Endodermal cell (in vitro differentiated cells): ENCODE results near the gene MTHFD1L. TPM values are rescaled to one million over a fixed set of nuclear protein-coding genes. Genes with fewer than 3 reads are reported as not detected.

Experiments used
- DNase-seq: peaks from one replicate; pipeline ENCODE4 v3.0.0-alpha.2; 2017
- H3K27ac ChIP-seq: 2 replicates; pipeline ENCODE4 v1.5.1; 2013; ENCODE audit warnings: mild to moderate bottlenecking, low read depth, low read length, moderate library complexity
- H3K27me3 ChIP-seq: 2 replicates; pipeline ENCODE4 v1.6.1; 2013; ENCODE audit warnings: mild to moderate bottlenecking, low read length, moderate library complexity; ENCODE audit not compliant: insufficient read depth, control insufficient read depth, poor library complexity, severe bottlenecking
- H3K36me3 ChIP-seq: 2 replicates; pipeline ENCODE4 v1.7.0; 2013; ENCODE audit warnings: mild to moderate bottlenecking, low read length, moderate library complexity; ENCODE audit not compliant: control insufficient read depth, insufficient read depth
- H3K4me1 ChIP-seq: one replicate; pipeline ENCODE4 v1.7.0; 2013; ENCODE audit warnings: low read length; ENCODE audit not compliant: control insufficient read depth, insufficient read depth
- H3K4me3 ChIP-seq: 2 replicates; pipeline ENCODE4 v1.5.1; 2013; ENCODE audit warnings: mild to moderate bottlenecking, low read length, moderate library complexity
- H3K9ac ChIP-seq: 2 replicates; pipeline ENCODE4 v1.6.1; 2013; ENCODE audit warnings: mild to moderate bottlenecking, low read length, moderate library complexity; ENCODE audit not compliant: poor library complexity, severe bottlenecking; ENCODE audit errors: extremely low read depth
- H3K9me3 ChIP-seq: 2 replicates; pipeline ENCODE4 v1.6.1; 2013; ENCODE audit warnings: mild to moderate bottlenecking, low read length, moderate library complexity; ENCODE audit not compliant: control insufficient read depth
- H3K27ac Mint-ChIP-seq: 2 replicates; pipeline ENCODE4 v1.8.0; 2020; ENCODE audit warnings: mixed read lengths
- H3K27me3 Mint-ChIP-seq: 2 replicates; pipeline ENCODE4 v1.8.0; 2021; ENCODE audit warnings: mild to moderate bottlenecking, mixed read lengths; ENCODE audit not compliant: insufficient read depth
- H3K36me3 Mint-ChIP-seq: 2 replicates; pipeline ENCODE4 v1.8.0; 2020; ENCODE audit warnings: low read depth, mixed read lengths
- H3K4me1 Mint-ChIP-seq: 2 replicates; pipeline ENCODE4 v1.8.0; 2020; ENCODE audit warnings: mixed read lengths
- H3K4me3 Mint-ChIP-seq: 2 replicates; pipeline ENCODE4 v1.8.0; 2020; ENCODE audit warnings: mild to moderate bottlenecking, moderate library complexity, mixed read lengths
- H3K9me3 Mint-ChIP-seq: 2 replicates; pipeline ENCODE4 v1.8.0; 2020; ENCODE audit warnings: mild to moderate bottlenecking, mixed read lengths
- WGBS, 2 experiments: methylation state at CpG; one replicate each; pipeline versions ENCODE4 v1.1.5 to v1.1.7; 2013; ENCODE audit warnings: missing lambda C conversion rate in 2 of 2, mixed read lengths in 1 of 2; ENCODE audit not compliant: insufficient coverage in 1 of 2, insufficient read length in 1 of 2; 5-methylcytosine and 5-hydroxymethylcytosine counted together
- total RNA-seq, 2 donors: library from RNA; stranded (reverse); fragmentation: NEBNext Ultra II Directional in 1 of 2; extraction: Animal tissue kit (Norgen Biotek cat#: 25700) in 1 of 2; gene quantifications; 2 replicates in 1 of 2; 3 replicates in 1 of 2; pipeline ENCODE4 v1.2.1, GENCODE V29; 2021
- TF ChIP-seq, protein P1 (sequence below): fragments of 200-600 bp; sonication (generic); conservative IDR thresholded peaks from 2 replicates; pipeline ENCODE4 v1.5.0; 2021; ENCODE audit warnings: antibody characterized with exemption, mild to moderate bottlenecking

Gene MTHFD1L
- total RNA-seq, 2 donors from 2014 or later, result 70.2 to 72.6 TPM

DNA sequence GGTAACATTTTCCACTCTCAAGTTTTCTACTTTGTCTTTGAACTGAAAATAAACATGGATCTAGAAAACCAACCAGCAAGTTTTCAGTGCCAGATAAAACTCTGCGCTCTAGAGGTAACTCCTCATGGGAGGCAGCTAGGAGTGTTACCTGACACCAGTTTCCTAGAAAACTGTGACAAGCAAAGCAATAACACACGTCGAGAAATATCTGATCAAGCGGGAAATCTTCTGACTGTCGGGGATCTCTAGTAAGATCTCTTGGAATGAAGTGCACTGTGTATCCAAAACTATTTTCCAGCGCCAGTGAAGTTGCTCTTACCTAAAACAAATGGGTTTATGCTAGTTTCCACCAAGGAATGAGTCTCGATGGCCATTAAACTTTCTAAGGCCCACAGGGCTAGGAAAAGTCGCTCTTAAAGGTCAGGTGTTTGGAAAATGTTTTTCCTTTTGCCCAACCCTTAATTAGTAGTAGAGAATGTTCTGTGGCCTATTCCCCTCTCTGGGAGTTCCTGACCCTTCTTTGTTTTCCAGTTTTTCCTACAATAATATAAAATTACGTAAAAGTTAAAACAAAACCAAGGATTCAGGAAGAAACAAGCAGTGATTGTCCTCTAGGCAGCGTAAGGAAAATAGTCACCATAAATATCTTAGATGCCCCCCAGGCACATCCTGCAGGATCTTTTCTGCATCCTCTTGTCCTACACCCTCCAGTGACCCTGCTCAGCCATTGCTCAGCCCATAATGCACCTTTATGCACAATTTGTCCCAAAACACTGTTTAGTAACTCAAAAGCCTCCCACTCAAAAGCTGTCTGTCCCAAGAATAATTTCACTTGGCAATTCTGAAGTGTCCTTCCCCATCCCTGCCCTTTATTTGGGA lies 236.6 kb downstream of the MTHFD1L start:
- Mint-ChIP-seq H3K4me1 (peaks cover 4% of the 10 kb centered on the region), H3K36me3 (peaks cover 30% of the 10 kb centered on the region), H3K27ac (peak overlapping the region; percentile 40), H3K4me3 (no peak overlapping the region), H3K9me3 (no peaks in the 10 kb centered on the region), H3K27me3 (no peaks in the 10 kb centered on the region)
- DNase-seq, result no peak
- Histone ChIP-seq H3K9me3 (peaks cover 4% of the 10 kb centered on the region), H3K9ac (no peak overlapping the region), H3K27me3 (no peaks in the 10 kb centered on the region), H3K4me1 (no peaks in the 10 kb centered on the region), H3K4me3 (no peak overlapping the region), H3K27ac (no peak overlapping the region), H3K36me3 (peaks cover 30% of the 10 kb centered on the region)
- 90 to 94% methylated on average over 8 to 10 of the region's 10 CpGs for WGBS, 2 experiments
- TF ChIP-seq, protein P1, sequence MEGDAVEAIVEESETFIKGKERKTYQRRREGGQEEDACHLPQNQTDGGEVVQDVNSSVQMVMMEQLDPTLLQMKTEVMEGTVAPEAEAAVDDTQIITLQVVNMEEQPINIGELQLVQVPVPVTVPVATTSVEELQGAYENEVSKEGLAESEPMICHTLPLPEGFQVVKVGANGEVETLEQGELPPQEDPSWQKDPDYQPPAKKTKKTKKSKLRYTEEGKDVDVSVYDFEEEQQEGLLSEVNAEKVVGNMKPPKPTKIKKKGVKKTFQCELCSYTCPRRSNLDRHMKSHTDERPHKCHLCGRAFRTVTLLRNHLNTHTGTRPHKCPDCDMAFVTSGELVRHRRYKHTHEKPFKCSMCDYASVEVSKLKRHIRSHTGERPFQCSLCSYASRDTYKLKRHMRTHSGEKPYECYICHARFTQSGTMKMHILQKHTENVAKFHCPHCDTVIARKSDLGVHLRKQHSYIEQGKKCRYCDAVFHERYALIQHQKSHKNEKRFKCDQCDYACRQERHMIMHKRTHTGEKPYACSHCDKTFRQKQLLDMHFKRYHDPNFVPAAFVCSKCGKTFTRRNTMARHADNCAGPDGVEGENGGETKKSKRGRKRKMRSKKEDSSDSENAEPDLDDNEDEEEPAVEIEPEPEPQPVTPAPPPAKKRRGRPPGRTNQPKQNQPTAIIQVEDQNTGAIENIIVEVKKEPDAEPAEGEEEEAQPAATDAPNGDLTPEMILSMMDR, result no peak

DNA sequence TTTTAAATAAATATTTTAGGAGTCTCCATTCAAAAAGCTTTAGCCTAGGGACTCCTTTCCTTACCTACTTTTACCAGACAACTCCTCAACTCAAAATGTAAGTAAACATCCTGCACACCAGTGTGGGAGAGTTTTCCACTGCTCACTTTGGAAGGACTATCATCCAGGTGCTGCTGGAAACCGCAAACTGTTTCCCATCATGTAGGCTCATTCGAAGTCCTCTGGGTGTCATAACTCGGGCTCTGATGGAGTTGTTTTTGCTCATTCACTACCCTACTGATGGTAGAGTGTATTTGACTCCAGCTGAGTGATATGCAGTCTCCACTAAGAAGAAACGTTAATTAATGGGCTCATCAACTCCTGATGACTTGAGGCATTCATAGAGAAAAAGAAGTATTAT lies 237.8 kb downstream of the MTHFD1L start:
- H3K4me3 ChIP-seq, result no peak overlapping the region
- H3K9ac ChIP-seq, result no peak overlapping the region
- no peaks in the 10 kb centered on the region for H3K9me3 ChIP-seq
- WGBS, 2 experiments, result 90 to 91% methylated on average over 3 to 4 of the region's 4 CpGs
- Mint-ChIP-seq H3K4me3 (no peak overlapping the region), H3K27ac (no peak overlapping the region), H3K36me3 (peaks cover 24% of the 10 kb centered on the region), H3K4me1 (peaks cover 11% of the 10 kb centered on the region), H3K9me3 (no peaks in the 10 kb centered on the region), H3K27me3 (no peaks in the 10 kb centered on the region)
- no peak for DNase-seq
- H3K27me3 ChIP-seq, result no peaks in the 10 kb centered on the region
- H3K36me3 ChIP-seq, result peaks cover 23% of the 10 kb centered on the region
- TF ChIP-seq, protein P1, result no peak
- H3K4me1 ChIP-seq, result no peaks in the 10 kb centered on the region
- no peak overlapping the region for H3K27ac ChIP-seq

DNA sequence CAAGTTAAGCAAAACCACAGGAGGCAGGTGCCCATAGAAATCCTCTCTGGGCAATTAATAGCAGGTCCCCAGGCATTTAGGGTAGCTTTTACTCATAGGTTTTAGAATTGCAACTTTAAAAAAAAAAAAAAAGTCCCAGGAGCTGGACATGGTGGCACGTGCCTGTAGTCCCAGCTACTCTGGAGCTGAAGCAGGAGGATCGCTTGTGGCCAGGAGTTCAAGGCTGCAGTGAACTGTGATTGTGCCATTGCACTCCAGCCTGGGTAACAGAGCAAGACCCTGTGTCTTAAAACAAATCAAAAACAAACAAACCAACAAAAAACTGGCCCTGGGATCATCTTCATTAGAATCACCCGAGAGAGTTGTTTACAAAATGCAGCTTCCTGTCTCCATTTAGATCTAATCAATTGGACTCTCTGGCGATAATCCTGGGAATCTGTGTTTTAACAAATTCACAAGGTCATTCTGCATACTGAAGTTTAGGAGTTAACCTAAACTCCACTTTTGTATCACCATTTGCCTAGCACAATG lies 242.5 kb downstream of the MTHFD1L start:
- Histone ChIP-seq H3K9ac (no peak overlapping the region), H3K4me3 (no peak overlapping the region), H3K9me3 (no peaks in the 10 kb centered on the region), H3K27ac (no peak overlapping the region), H3K36me3 (peaks cover 6% of the 10 kb centered on the region), H3K27me3 (no peaks in the 10 kb centered on the region), H3K4me1 (no peaks in the 10 kb centered on the region)
- Mint-ChIP-seq H3K36me3 (peaks cover 3% of the 10 kb centered on the region), H3K4me1 (peaks cover 9% of the 10 kb centered on the region), H3K9me3 (no peaks in the 10 kb centered on the region), H3K4me3 (no peak overlapping the region), H3K27me3 (no peaks in the 10 kb centered on the region), H3K27ac (no peak overlapping the region)
- DNase-seq, result no peak
- 91 to 92% methylated on average over 3 to 4 of the region's 4 CpGs for WGBS, 2 experiments
- TF ChIP-seq, protein P1, result no peak
